Breast epithelium (tissue), 4 donors: ENCODE measurements around the gene ZNF148. TPM values are rescaled to one million over a fixed set of nuclear protein-coding genes. Genes with fewer than 3 reads are reported as not detected.

ENCODE experiments used
- DNase-seq, 2 donors: peaks; one replicate each; pipeline ENCODE4 v3.0.0-alpha.2; 2019; ENCODE audit warnings: low spot score in 2 of 2
- H3K27ac ChIP-seq, 2 donors: fragments of 200-600 bp; sonication (generic) in 1 of 2; one replicate each; pipeline ENCODE4 v1.5.1; 2016 to 2019; ENCODE audit warnings: mild to moderate bottlenecking in 1 of 2
- H3K27me3 ChIP-seq, 2 donors: fragments of 200-600 bp; sonication (generic) in 1 of 2; one replicate each; pipeline versions ENCODE4 v1.5.1 to v1.6.0; 2017 to 2019; ENCODE audit warnings: control low read depth in 1 of 2, mild to moderate bottlenecking in 1 of 2
- H3K36me3 ChIP-seq: fragments of 200-600 bp; one replicate; pipeline ENCODE4 v1.5.1; 2019
- H3K4me1 ChIP-seq, 2 donors: fragments of 200-600 bp; sonication (generic); one replicate each; pipeline ENCODE4 v1.5.1; 2016 to 2019; ENCODE audit warnings: control low read depth in 1 of 2
- H3K4me3 ChIP-seq, 3 donors: fragments of 200-600 bp; sonication (generic); 1 replicate in 2 of 3; 2 replicates in 1 of 3; pipeline ENCODE4 v1.5.1; 2016 to 2019; ENCODE audit warnings: mild to moderate bottlenecking in 3 of 3, moderate library complexity in 2 of 3
- H3K9me3 ChIP-seq, 2 donors: fragments of 200-600 bp; sonication (generic) in 1 of 2; one replicate each; pipeline ENCODE4 v1.5.1; 2016 to 2019; ENCODE audit warnings: control low read depth in 1 of 2
- POLR2A ChIP-seq: fragments of 450-650 bp; IDR thresholded peaks from one replicate; pipeline ENCODE4 v1.6.1; 2016; ENCODE audit warnings: antibody characterized with exemption, mild to moderate bottlenecking, moderate library complexity
- POLR2AphosphoS5 ChIP-seq, 3 donors: sonication (generic); formaldehyde crosslinking; IDR thresholded peaks; one replicate each; pipeline ENCODE4 v1.6.1; 2017; ENCODE audit warnings: antibody characterized with exemption in 3 of 3
- intact Hi-C: fragments of 100-400 bp; cut with DNase I; formaldehyde crosslinking; loops from one replicate; pipeline ENCODE4 v1.15.1; 2023; ENCODE audit warnings: low total_unique reads
- total RNA-seq, 3 donors: library from RNA; depleted of rRNA; stranded (reverse); fragments of >200 nt; gene quantifications; one replicate each; pipeline ENCODE4 v1.1.0, GENCODE V29; 2016
- TF ChIP-seq, protein P1 (sequence below), 3 donors: fragments of 450-650 bp; IDR thresholded peaks; one replicate each; pipeline ENCODE4 v1.5.1; 2016 to 2017; ENCODE audit warnings: antibody characterized with exemption in 3 of 3, mild to moderate bottlenecking in 3 of 3, moderate library complexity in 3 of 3

ZNF148 gene
- total RNA-seq, 3 donors from 2014 or later, result 29.8 to 47.7 (median 31.8) TPM

DNA sequence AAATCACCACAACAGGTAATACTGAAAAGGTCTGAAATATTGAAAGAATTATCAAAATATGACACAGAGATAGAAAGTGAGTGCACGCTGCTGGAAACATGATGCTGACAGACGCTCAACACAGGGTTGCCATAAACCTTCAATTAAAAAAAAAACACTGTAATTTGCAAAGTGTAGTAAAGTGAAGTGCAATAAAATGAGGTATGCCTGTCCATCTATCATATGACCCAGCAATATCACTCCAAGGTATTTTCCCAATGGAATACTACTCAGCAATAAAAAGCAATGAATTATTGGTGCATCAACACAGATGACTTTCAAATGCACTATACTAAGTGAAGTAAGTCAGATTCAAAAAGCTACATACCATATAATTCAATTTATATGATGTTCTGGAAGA, 115.0 kb downstream of the ZNF148 start:
- H3K9me3 ChIP-seq, result peaks cover 0 to 5% of the 10 kb centered on the region in 2 donors
- H3K36me3 ChIP-seq, result no peaks in the 10 kb centered on the region
- no peak for TF ChIP-seq POLR2AphosphoS5 (IDR thresholded peaks at IDR 0.05)
- no peak for TF ChIP-seq POLR2A
- TF ChIP-seq, protein P1, sequence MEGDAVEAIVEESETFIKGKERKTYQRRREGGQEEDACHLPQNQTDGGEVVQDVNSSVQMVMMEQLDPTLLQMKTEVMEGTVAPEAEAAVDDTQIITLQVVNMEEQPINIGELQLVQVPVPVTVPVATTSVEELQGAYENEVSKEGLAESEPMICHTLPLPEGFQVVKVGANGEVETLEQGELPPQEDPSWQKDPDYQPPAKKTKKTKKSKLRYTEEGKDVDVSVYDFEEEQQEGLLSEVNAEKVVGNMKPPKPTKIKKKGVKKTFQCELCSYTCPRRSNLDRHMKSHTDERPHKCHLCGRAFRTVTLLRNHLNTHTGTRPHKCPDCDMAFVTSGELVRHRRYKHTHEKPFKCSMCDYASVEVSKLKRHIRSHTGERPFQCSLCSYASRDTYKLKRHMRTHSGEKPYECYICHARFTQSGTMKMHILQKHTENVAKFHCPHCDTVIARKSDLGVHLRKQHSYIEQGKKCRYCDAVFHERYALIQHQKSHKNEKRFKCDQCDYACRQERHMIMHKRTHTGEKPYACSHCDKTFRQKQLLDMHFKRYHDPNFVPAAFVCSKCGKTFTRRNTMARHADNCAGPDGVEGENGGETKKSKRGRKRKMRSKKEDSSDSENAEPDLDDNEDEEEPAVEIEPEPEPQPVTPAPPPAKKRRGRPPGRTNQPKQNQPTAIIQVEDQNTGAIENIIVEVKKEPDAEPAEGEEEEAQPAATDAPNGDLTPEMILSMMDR (IDR thresholded peaks at IDR 0.05), result no peak
- no peaks in the 10 kb centered on the region for H3K27me3 ChIP-seq
- intact Hi-C loops, result no loop called here
- no peak overlapping the region for H3K27ac ChIP-seq
- no peaks in the 10 kb centered on the region for H3K4me1 ChIP-seq
- no peak for DNase-seq
- H3K4me3 ChIP-seq, result no peak overlapping the region

DNA sequence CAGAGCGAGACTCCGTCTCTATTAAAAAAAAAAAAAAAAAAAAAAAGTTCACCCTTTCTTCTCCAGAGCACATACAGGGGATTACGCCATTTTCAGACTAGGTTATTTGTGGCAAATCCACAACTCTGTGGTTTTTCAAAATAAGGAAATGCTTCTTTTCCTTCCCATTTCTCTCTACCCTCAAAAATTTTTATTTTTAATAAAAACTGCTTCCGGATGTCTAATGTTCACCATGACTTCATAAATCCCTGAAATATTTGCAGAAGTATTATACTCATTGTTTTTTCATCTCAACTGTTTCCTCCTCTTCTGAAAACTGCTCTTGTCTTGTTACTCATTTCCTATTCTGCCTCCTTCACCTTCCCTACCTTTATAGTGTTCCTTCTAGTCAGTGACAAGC, 117.6 kb downstream of the ZNF148 start:
- intact Hi-C loops, result no loop called here
- Histone ChIP-seq H3K27ac (no peak overlapping the region), H3K36me3 (no peaks in the 10 kb centered on the region), H3K9me3 (peaks cover 0 to 5% of the 10 kb centered on the region in 2 donors), H3K27me3 (no peaks in the 10 kb centered on the region), H3K4me1 (no peaks in the 10 kb centered on the region), H3K4me3 (no peak overlapping the region)
- TF ChIP-seq POLR2A, result no peak
- no peak for DNase-seq

DNA sequence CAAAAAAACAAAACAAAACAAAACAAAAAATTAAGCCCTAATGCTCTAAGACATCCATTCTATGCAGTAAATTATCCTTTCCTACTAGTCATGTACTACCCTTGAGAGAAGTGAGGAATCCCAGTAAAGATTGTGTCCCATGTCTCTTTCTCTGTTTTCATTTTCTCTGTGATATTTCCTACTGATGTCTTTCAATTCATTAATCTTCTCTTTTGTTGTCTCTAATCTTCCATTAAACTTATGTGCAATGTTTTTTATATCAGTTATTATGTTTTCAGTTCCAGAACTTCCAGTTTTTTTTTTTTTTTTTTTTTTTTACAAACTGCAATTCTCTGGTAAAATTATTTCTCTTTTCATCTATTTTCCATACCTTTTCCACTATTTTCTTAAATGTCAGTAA, 118.5 kb downstream of the ZNF148 start:
- H3K4me3 ChIP-seq, result no peak overlapping the region
- intact Hi-C loops, result no loop called here
- no peak for TF ChIP-seq POLR2A
- no peak for TF ChIP-seq POLR2AphosphoS5 (IDR thresholded peaks at IDR 0.05)
- TF ChIP-seq, protein P1 (IDR thresholded peaks at IDR 0.05), result no peak
- H3K27me3 ChIP-seq, result no peaks in the 10 kb centered on the region
- no peak overlapping the region for H3K27ac ChIP-seq
- H3K4me1 ChIP-seq, result no peaks in the 10 kb centered on the region
- DNase-seq, result no peak
- H3K36me3 ChIP-seq, result no peaks in the 10 kb centered on the region
- H3K9me3 ChIP-seq, result peaks cover 0 to 5% of the 10 kb centered on the region in 2 donors

DNA sequence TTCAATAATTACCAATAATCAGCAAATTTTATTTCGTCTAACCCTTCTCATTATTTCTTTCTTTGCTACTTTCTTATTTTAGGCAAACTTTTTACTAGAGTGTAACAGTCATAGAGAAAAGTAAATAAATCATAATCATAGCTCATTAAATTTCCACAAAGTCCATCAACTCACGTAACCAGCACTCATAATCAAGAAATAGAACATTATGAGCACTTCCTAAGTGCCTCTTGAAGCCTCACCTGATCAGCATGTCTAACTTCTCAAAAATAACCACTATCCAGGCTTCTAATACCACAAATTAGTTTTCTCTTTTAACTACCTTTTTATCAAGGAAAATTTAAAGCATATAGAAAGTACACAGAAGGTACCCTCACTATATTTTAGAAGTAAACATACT, 124.2 kb downstream of the ZNF148 start:
- H3K9me3 ChIP-seq, result no peaks in the 10 kb centered on the region

DNA sequence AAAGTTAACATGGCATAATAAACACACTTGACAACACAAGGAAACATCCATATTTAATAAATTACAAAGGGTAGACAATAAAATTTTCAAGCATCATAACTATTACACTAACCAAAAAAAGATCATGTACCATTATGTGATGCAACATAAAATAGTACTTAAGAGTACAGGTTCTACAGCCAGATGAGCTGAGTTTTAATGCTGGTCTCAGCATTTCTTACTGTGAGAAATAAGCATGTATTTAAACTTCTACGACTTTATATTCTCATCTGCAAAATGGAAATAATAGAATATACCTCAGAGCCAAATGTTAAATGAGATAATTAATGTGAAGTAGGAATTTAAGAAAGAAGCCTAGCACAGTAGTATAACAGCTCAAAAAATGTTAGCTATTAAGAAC, 128.9 kb downstream of the ZNF148 start:
- Histone ChIP-seq H3K27me3 (no peaks in the 10 kb centered on the region), H3K27ac (no peak overlapping the region), H3K36me3 (no peaks in the 10 kb centered on the region), H3K4me3 (no peak overlapping the region), H3K4me1 (no peaks in the 10 kb centered on the region), H3K9me3 (no peaks in the 10 kb centered on the region)
- intact Hi-C loops, result no loop called here
- TF ChIP-seq, protein P1 (IDR thresholded peaks at IDR 0.05), result no peak
- TF ChIP-seq POLR2A (no peak), POLR2AphosphoS5 (IDR thresholded peaks at IDR 0.05) (no peak)
- DNase-seq, result no peak

More for the DNA sequence above, 124.2 kb downstream of the ZNF148 start:
- intact Hi-C loops, result no loop called here
- no peaks in the 10 kb centered on the region for H3K27me3 ChIP-seq
- no peaks in the 10 kb centered on the region for H3K36me3 ChIP-seq
- TF ChIP-seq, protein P1 (IDR thresholded peaks at IDR 0.05), result no peak
- TF ChIP-seq POLR2AphosphoS5 (IDR thresholded peaks at IDR 0.05) (no peak), POLR2A (no peak)
- no peak overlapping the region for H3K4me3 ChIP-seq
- H3K27ac ChIP-seq, result no peak overlapping the region
- DNase-seq, result no peak
- no peaks in the 10 kb centered on the region for H3K4me1 ChIP-seq

DNA sequence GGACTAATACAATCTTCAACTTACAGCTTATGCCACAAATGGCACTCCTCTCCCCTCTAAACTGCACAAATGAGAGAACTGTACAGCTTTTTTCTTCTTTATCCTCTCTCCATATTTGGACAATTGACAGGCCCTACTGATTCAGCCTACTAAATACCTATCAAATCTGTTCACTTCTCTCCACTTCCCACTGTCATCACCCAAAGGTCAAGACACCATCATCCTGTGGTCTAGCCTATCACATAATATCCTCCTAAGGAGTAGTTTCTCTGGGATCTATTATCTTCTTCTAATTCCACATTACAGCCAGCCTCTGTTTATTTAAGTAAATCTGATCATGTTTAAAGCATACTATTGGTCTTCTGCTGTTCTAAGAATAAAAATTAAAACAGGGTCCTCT, 129.6 kb downstream of the ZNF148 start:
- H3K9me3 ChIP-seq, result no peaks in the 10 kb centered on the region
- H3K27ac ChIP-seq, result no peak overlapping the region
- DNase-seq, result no peak
- intact Hi-C loops, result no loop called here
- TF ChIP-seq POLR2A (no peak), POLR2AphosphoS5 (IDR thresholded peaks at IDR 0.05) (no peak)
- TF ChIP-seq, protein P1 (IDR thresholded peaks at IDR 0.05), result no peak
- no peaks in the 10 kb centered on the region for H3K36me3 ChIP-seq
- no peaks in the 10 kb centered on the region for H3K27me3 ChIP-seq
- no peaks in the 10 kb centered on the region for H3K4me1 ChIP-seq
- H3K4me3 ChIP-seq, result no peak overlapping the region
